Parathyroid adenoma (tissue), 2 donors: Measurements from ENCODE around the gene MAN2B2.

Experiments used
- H2AFZ ChIP-seq: fragments of 300-600 bp; sonication (generic); one replicate; pipeline ENCODE4 v1.7.0; 2017; ENCODE audit warnings: antibody characterized with exemption, mild to moderate bottlenecking
- H3K27ac ChIP-seq: fragments of 300-600 bp; sonication (generic); one replicate; pipeline ENCODE4 v1.7.0; 2017
- H3K27me3 ChIP-seq: fragments of 300-600 bp; sonication (generic); one replicate; pipeline ENCODE4 v1.7.0; 2017; ENCODE audit warnings: low read length; ENCODE audit not compliant: control insufficient read depth, insufficient read depth
- H3K36me3 ChIP-seq: fragments of 300-600 bp; sonication (generic); one replicate; pipeline ENCODE4 v1.7.0; 2017; ENCODE audit warnings: low read length; ENCODE audit not compliant: control insufficient read depth, insufficient read depth
- H3K4me1 ChIP-seq: fragments of 300-600 bp; sonication (generic); one replicate; pipeline ENCODE4 v1.7.0; 2017; ENCODE audit warnings: control low read depth
- H3K4me2 ChIP-seq: fragments of 300-600 bp; sonication (generic); one replicate; pipeline ENCODE4 v1.7.0; 2017; ENCODE audit warnings: low read length
- H3K4me3 ChIP-seq: fragments of 300-600 bp; sonication (generic); one replicate; pipeline ENCODE4 v1.7.0; 2017; ENCODE audit warnings: low read depth, low read length
- H3K79me2 ChIP-seq: fragments of 300-600 bp; sonication (generic); one replicate; pipeline ENCODE4 v1.7.0; 2017; ENCODE audit warnings: control low read depth
- H3K9ac ChIP-seq: fragments of 300-600 bp; sonication (generic); one replicate; pipeline ENCODE4 v1.7.0; 2017; ENCODE audit warnings: mild to moderate bottlenecking
- H3K9me3 ChIP-seq: fragments of 300-600 bp; sonication (generic); one replicate; pipeline ENCODE4 v1.7.0; 2017; ENCODE audit warnings: low read length; ENCODE audit not compliant: control insufficient read depth
- CTCF ChIP-seq: fragments of 300-600 bp; sonication (generic); IDR thresholded peaks from one replicate; pipeline ENCODE4 v1.7.0; 2017; ENCODE audit warnings: antibody characterized with exemption, mild to moderate bottlenecking
- donor health status: primary hyperparathyroidism.

The MAN2B2 gene

DNA sequence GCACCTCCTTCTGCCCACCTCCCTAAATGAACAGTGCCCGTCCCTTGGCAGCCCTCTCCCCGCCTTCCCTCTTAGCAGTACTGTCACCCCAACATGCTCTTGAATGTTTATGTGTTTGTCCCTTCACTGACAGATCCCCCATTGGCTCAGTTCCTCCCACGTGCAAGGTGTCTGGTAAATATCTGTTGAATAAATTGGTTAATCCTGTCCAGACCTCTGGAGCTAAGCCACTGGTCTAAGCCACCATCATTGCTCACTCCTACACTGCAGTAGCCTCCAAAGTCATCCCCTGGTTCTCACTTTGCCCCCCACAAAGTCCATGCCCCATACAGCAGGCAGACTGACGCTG is 26.1 kb upstream of the MAN2B2 start:
- no peak overlapping the region for H2AFZ ChIP-seq
- no peak overlapping the region for H3K9ac ChIP-seq
- H3K27ac ChIP-seq = no peak overlapping the region
- no peak overlapping the region for H3K4me3 ChIP-seq
- H3K9me3 ChIP-seq = no peaks in the 10 kb centered on the region
- H3K4me1 ChIP-seq = no peaks in the 10 kb centered on the region
- H3K27me3 ChIP-seq = no peaks in the 10 kb centered on the region
- no peaks in the 10 kb centered on the region for H3K36me3 ChIP-seq
- H3K79me2 ChIP-seq = no peaks in the 10 kb centered on the region
- TF ChIP-seq CTCF = no peak
- H3K4me2 ChIP-seq = no peak overlapping the region

DNA sequence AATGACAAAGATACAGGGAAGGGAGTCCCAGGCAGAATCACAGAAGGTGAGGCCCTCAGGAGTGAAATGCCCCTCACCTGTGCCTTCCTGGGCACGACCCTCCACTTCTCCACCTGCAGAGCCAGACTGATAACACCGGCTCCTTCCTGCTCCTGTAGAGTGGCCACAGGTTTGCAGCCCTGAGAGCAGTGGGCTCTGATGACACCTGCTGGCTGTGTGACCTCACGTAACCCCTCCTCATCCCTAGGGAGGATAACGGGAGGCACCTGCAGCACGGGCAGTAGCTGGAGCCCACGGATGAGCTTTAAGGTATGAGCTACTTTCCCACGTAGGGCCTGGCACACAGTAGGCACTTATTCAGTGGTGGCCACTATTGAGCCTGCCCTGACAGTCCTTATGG is 25.5 kb upstream of the MAN2B2 start:
- Histone ChIP-seq H3K27me3 (no peaks in the 10 kb centered on the region), H2AFZ (no peak overlapping the region), H3K9me3 (no peaks in the 10 kb centered on the region), H3K36me3 (no peaks in the 10 kb centered on the region), H3K27ac (no peak overlapping the region), H3K9ac (no peak overlapping the region), H3K4me1 (no peaks in the 10 kb centered on the region), H3K4me3 (no peak overlapping the region), H3K79me2 (no peaks in the 10 kb centered on the region), H3K4me2 (no peak overlapping the region)
- TF ChIP-seq CTCF = no peak

DNA sequence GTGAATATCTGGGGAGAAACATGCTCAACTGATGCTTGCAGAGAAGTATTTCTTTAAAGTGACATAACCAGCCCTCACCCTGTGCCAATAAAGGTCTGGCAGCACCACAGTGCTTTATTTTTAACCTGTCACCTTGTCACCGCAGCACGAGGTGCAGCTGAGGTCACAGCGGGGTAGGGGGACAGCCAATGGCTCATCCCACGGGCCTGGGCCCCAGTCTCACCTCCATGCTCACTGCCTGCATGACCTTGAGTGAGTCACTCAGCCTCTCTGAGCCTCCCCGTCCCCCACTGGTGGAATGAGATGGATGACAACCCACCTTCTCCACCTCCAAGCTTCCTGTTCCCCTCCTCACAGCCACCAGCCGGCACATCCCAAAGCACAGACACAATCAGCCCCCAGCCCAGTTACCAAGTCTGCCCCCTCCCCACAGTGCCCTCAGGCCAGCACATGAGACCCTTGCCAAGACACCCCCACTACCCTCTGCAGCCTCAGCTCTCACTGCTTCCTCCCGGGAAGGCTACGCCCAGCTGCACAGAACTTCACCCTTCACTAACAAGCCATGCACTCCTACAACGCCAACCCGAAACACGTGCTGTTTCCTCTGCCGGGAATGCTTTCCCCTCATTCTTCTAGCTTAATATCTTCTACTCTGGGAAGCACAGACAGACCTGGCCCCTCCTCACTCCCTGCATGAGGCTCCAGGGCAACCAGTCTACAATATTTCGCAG is 24.9 kb upstream of the MAN2B2 start:
- Histone ChIP-seq H3K36me3 (no peaks in the 10 kb centered on the region), H3K4me1 (no peaks in the 10 kb centered on the region), H3K9me3 (no peaks in the 10 kb centered on the region), H3K4me2 (no peak overlapping the region), H3K4me3 (no peak overlapping the region), H3K27ac (no peak overlapping the region), H3K27me3 (no peaks in the 10 kb centered on the region), H3K79me2 (no peaks in the 10 kb centered on the region), H2AFZ (no peak overlapping the region), H3K9ac (no peak overlapping the region)
- no peak for TF ChIP-seq CTCF

- H2AFZ ChIP-seq = no peak overlapping the region
- no peaks in the 10 kb centered on the region for H3K36me3 ChIP-seq
- H3K27ac ChIP-seq = no peak overlapping the region
- no peak overlapping the region for H3K4me2 ChIP-seq
- no peaks in the 10 kb centered on the region for H3K9me3 ChIP-seq
- no peaks in the 10 kb centered on the region for H3K27me3 ChIP-seq
- no peak for TF ChIP-seq CTCF
- H3K9ac ChIP-seq = no peak overlapping the region
- no peaks in the 10 kb centered on the region for H3K4me1 ChIP-seq
- H3K4me3 ChIP-seq = no peak overlapping the region
- no peaks in the 10 kb centered on the region for H3K79me2 ChIP-seq
Measured at GRCh38 chr4:6550821-6551220, 24.2 kb upstream of the MAN2B2 start.

DNA sequence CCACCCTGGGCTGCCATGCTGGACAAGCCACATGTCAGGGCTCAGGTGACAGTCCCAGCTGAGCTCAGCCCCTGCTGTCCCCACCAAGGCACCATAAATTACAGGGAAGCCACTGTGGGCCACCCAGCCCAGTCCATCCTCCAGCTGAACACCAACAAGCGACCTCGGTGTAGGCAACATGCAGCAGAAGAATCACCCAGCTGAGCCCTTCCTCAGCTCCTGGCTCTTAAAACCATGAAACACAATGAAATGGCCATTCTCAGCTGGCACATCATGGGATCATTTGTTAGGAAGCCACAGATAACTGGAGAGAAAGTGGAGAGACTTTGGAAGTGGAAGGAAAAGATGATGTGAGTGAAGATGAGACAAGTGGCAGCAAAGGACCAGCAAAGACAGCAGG is 23.3 kb upstream of the MAN2B2 start:
- Histone ChIP-seq H2AFZ (no peak overlapping the region), H3K9ac (no peak overlapping the region), H3K4me3 (no peak overlapping the region), H3K79me2 (no peaks in the 10 kb centered on the region), H3K36me3 (no peaks in the 10 kb centered on the region), H3K27ac (no peak overlapping the region), H3K4me1 (no peaks in the 10 kb centered on the region), H3K4me2 (no peak overlapping the region), H3K9me3 (no peaks in the 10 kb centered on the region), H3K27me3 (no peaks in the 10 kb centered on the region)
- no peak for TF ChIP-seq CTCF
